ENCODE measurements around the gene NTN1. TPM values are rescaled to one million over a fixed set of nuclear protein-coding genes. Genes with fewer than 3 reads are reported as not detected.

Gene NTN1
- total and polyA plus RNA-seq, 3 donors from 2014 or later, result 4.8 to 8.8 (median 7.6) TPM

GRCh38 chr17:9175700-9176467, 154.6 kb downstream of the NTN1 start:
- no peak for DNase-seq
- no peak for TF ChIP-seq CTCF (IDR thresholded peaks at IDR 0.05)
- no peak for TF ChIP-seq POLR2A (IDR thresholded peaks at IDR 0.05)
- no peak overlapping the region for H3K4me3 ChIP-seq
- no peaks in the 10 kb centered on the region for H3K27me3 ChIP-seq
- no peaks in the 10 kb centered on the region for H3K4me1 ChIP-seq
- 71 to 80% methylated on average over 11 to 14 of the region's 14 CpGs for WGBS, 2 donors
- no peaks in the 10 kb centered on the region for H3K36me3 ChIP-seq (ENCODE audit: low read depth, missing control alignments)
- intact Hi-C loops (cut with DNase I; ENCODE audit: low total_unique reads), result no loop called here
- no peak overlapping the region for H3K27ac ChIP-seq
- H3K9me3 ChIP-seq, result no peaks in the 10 kb centered on the region

GRCh38 chr17:9177212-9177611, 155.9 kb downstream of the NTN1 start:
- Histone ChIP-seq H3K27ac (no peak overlapping the region), H3K27me3 (no peaks in the 10 kb centered on the region), H3K4me1 (no peaks in the 10 kb centered on the region), H3K4me3 (no peak overlapping the region), H3K9me3 (no peaks in the 10 kb centered on the region), H3K36me3 (ENCODE audit: low read depth, missing control alignments) (no peaks in the 10 kb centered on the region)
- TF ChIP-seq CTCF (IDR thresholded peaks at IDR 0.05) (no peak), POLR2A (IDR thresholded peaks at IDR 0.05) (no peak)
- no peak for DNase-seq
- WGBS, 2 donors, result 62 to 72% methylated on average over 9 to 15 of the region's 15 CpGs
- intact Hi-C loops (cut with DNase I; ENCODE audit: low total_unique reads), result no loop called here

- H3K36me3 ChIP-seq (ENCODE audit: low read depth, missing control alignments), result no peaks in the 10 kb centered on the region
- 54 to 74% methylated on average over 9 of the region's 9 CpGs for WGBS, 2 donors
- H3K9me3 ChIP-seq, result no peaks in the 10 kb centered on the region
- no peak overlapping the region for H3K4me3 ChIP-seq
- H3K27me3 ChIP-seq, result no peaks in the 10 kb centered on the region
- TF ChIP-seq POLR2A (IDR thresholded peaks at IDR 0.05) (no peak), CTCF (IDR thresholded peaks at IDR 0.05) (no peak)
- H3K27ac ChIP-seq, result no peak overlapping the region
- intact Hi-C loops (cut with DNase I; ENCODE audit: low total_unique reads), result no loop called here
- no peak for DNase-seq
- H3K4me1 ChIP-seq, result no peaks in the 10 kb centered on the region
Measured at GRCh38 chr17:9178319-9178718, 157.0 kb downstream of the NTN1 start.

GRCh38 chr17:9179602-9180001, 158.3 kb downstream of the NTN1 start:
- H3K4me3 ChIP-seq, result no peak overlapping the region
- H3K9me3 ChIP-seq, result no peaks in the 10 kb centered on the region
- H3K27ac ChIP-seq, result no peak overlapping the region
- H3K4me1 ChIP-seq, result no peaks in the 10 kb centered on the region
- no peak for DNase-seq
- H3K27me3 ChIP-seq, result no peaks in the 10 kb centered on the region
- intact Hi-C loops (cut with DNase I; ENCODE audit: low total_unique reads), result no loop called here
- TF ChIP-seq CTCF (IDR thresholded peaks at IDR 0.05) (no peak), POLR2A (IDR thresholded peaks at IDR 0.05) (no peak)
- H3K36me3 ChIP-seq (ENCODE audit: low read depth, missing control alignments), result no peaks in the 10 kb centered on the region
- 88 to 96% methylated on average over 14 of the region's 14 CpGs for WGBS, 2 donors

- Histone ChIP-seq H3K4me1 (no peaks in the 10 kb centered on the region), H3K27me3 (no peaks in the 10 kb centered on the region), H3K4me3 (no peak overlapping the region), H3K36me3 (ENCODE audit: low read depth, missing control alignments) (no peaks in the 10 kb centered on the region), H3K9me3 (no peaks in the 10 kb centered on the region), H3K27ac (no peak overlapping the region)
- DNase-seq, result no peak
- WGBS, 2 donors, result 84 to 89% methylated on average over 4 of the region's 4 CpGs
- intact Hi-C loops (cut with DNase I; ENCODE audit: low total_unique reads), result no loop called here
- TF ChIP-seq POLR2A (IDR thresholded peaks at IDR 0.05), result no peak
- no peak for TF ChIP-seq CTCF (IDR thresholded peaks at IDR 0.05)
Measured at GRCh38 chr17:9181640-9182039, 160.3 kb downstream of the NTN1 start.

Data from testis (tissue), 3 donors.